CD14-positive monocyte (primary cell): ENCODE data around the gene SLC4A11. TPM values are rescaled to one million over a fixed set of nuclear protein-coding genes. Genes with fewer than 3 reads are reported as not detected.

ENCODE experiments used
- DNase-seq, 3 donors: peaks; one replicate each; pipeline ENCODE4 v3.0.0-alpha.2; 2011 to 2022
- H2AFZ ChIP-seq: 2 replicates; pipeline ENCODE4 v1.6.0; 2012; ENCODE audit warnings: mild to moderate bottlenecking, low read depth, low read length, inconsistent platforms; ENCODE audit not compliant: insufficient read depth, poor library complexity, severe bottlenecking
- H3K27ac ChIP-seq, 2 donors: 1 replicate in 1 of 2; 2 replicates in 1 of 2; pipeline ENCODE4 v1.5.1; 2012 to 2013; ENCODE audit warnings: low read length in 2 of 2, control low read depth in 1 of 2, inconsistent platforms in 1 of 2, low read depth in 1 of 2, mild to moderate bottlenecking in 1 of 2
- H3K27me3 ChIP-seq, 2 donors: one replicate each; pipeline versions ENCODE4 v1.6.0 to v1.6.1; 2011 to 2013; ENCODE audit warnings: low read length in 2 of 2; ENCODE audit not compliant: control insufficient read depth in 2 of 2, insufficient read depth in 2 of 2
- H3K36me3 ChIP-seq, 2 donors: replicated peaks in 1 of 2; 1 replicate in 1 of 2; 2 replicates in 1 of 2; pipeline versions ENCODE4 v1.5.1 to v1.6.1; 2012 to 2013; ENCODE audit warnings: low read length in 2 of 2, control low read depth in 1 of 2, inconsistent platforms in 1 of 2, mild to moderate bottlenecking in 1 of 2; ENCODE audit not compliant: insufficient read depth in 2 of 2, control insufficient read depth in 1 of 2
- H3K4me1 ChIP-seq, 2 donors: 1 replicate in 1 of 2; 2 replicates in 1 of 2; pipeline versions ENCODE4 v1.5.1 to v1.6.1; 2012 to 2013; ENCODE audit warnings: low read length in 2 of 2, control low read depth in 1 of 2, inconsistent platforms in 1 of 2, mild to moderate bottlenecking in 1 of 2, moderate library complexity in 1 of 2; ENCODE audit not compliant: insufficient read depth in 2 of 2, control insufficient read depth in 1 of 2
- H3K4me2 ChIP-seq: replicated peaks from 2 replicates; pipeline ENCODE3; 2012; ENCODE audit warnings: low read length, moderate library complexity, mild to moderate bottlenecking; ENCODE audit not compliant: poor library complexity, severe bottlenecking; ENCODE audit errors: extremely low read depth
- H3K4me3 ChIP-seq, 3 experiments: fragments of 200-600 bp in 1 of 3; sonication (generic) in 1 of 3; replicated peaks in 1 of 3; 1 replicate in 2 of 3; 2 replicates in 1 of 3; pipeline ENCODE4 v1.5.1; 2011 to 2013; ENCODE audit warnings: low read length in 3 of 3, mild to moderate bottlenecking in 3 of 3, control low read depth in 2 of 3, low read depth in 2 of 3, inconsistent platforms in 1 of 3, moderate library complexity in 1 of 3
- H3K79me2 ChIP-seq: 2 replicates; pipeline ENCODE4 v1.6.0; 2012; ENCODE audit warnings: mild to moderate bottlenecking, control low read depth, inconsistent platforms, low read length, moderate library complexity; ENCODE audit not compliant: insufficient read depth
- H3K9ac ChIP-seq: 2 replicates; pipeline ENCODE4 v1.6.0; 2017; ENCODE audit warnings: low read length, mild to moderate bottlenecking; ENCODE audit not compliant: insufficient read depth, poor library complexity, severe bottlenecking
- H3K9me3 ChIP-seq, 2 donors: replicated peaks in 1 of 2; 1 replicate in 1 of 2; 2 replicates in 1 of 2; pipeline versions ENCODE4 v1.5.1 to v1.6.1; 2012 to 2013; ENCODE audit warnings: low read length in 2 of 2, control low read depth in 1 of 2; ENCODE audit not compliant: control insufficient read depth in 1 of 2, insufficient read depth in 1 of 2
- H4K20me1 ChIP-seq: 2 replicates; pipeline ENCODE4 v1.6.0; 2012; ENCODE audit warnings: mild to moderate bottlenecking, low read length, control low read depth, moderate library complexity; ENCODE audit not compliant: insufficient read depth
- H3K27ac Mint-ChIP-seq, 7 donors: one replicate each; pipeline ENCODE4 v1.8.0; 2020; ENCODE audit warnings: mild to moderate bottlenecking in 7 of 7, mixed read lengths in 7 of 7, moderate library complexity in 6 of 7, inconsistent platforms in 2 of 7
- H3K27me3 Mint-ChIP-seq, 3 donors: one replicate each; pipeline ENCODE4 v1.8.0; 2021 to 2022; ENCODE audit warnings: low read depth in 3 of 3, mild to moderate bottlenecking in 3 of 3, mixed read lengths in 3 of 3, moderate library complexity in 3 of 3, inconsistent platforms in 1 of 3
- H3K36me3 Mint-ChIP-seq, 2 donors: one replicate each; pipeline ENCODE4 v1.8.0; 2020; ENCODE audit warnings: mixed read lengths in 2 of 2, inconsistent platforms in 1 of 2, mild to moderate bottlenecking in 1 of 2
- H3K4me1 Mint-ChIP-seq: one replicate; pipeline ENCODE4 v1.8.0; 2020; ENCODE audit warnings: mild to moderate bottlenecking, mixed read lengths
- H3K4me3 Mint-ChIP-seq, 2 donors: one replicate each; pipeline ENCODE4 v1.8.0; 2020; ENCODE audit warnings: mild to moderate bottlenecking in 2 of 2, mixed read lengths in 2 of 2, moderate library complexity in 1 of 2
- H3K9me3 Mint-ChIP-seq, 7 donors: one replicate each; pipeline ENCODE4 v1.8.0; 2020 to 2022; ENCODE audit warnings: mixed read lengths in 7 of 7, mild to moderate bottlenecking in 6 of 7, moderate library complexity in 6 of 7, inconsistent platforms in 2 of 7
- WGBS: methylation state at CpG from one replicate; pipeline ENCODE4 v1.1.5; 2013; ENCODE audit warnings: missing lambda C conversion rate; ENCODE audit not compliant: insufficient coverage; 5-methylcytosine and 5-hydroxymethylcytosine counted together
- intact Hi-C, 2 donors: fragments of 100-400 bp; cut with micrococcal nuclease; formaldehyde crosslinking; loops; one replicate each; pipeline versions ENCODE4 v1.15.0 to v1.15.1; 2023
- polyA plus RNA-seq, 3 donors: library from polyadenylated mRNA; depleted of rRNA in 1 of 3; unstranded in 2 of 3; stranded (reverse) in 1 of 3; fragments of 300-500 nt in 2 of 3; fragments of >200 nt in 1 of 3; fragmentation: Illumina TruSeq in 2 of 3; gene quantifications; 1 replicate in 2 of 3; 2 replicates in 1 of 3; pipeline ENCODE4 v1.2.3, GENCODE V29; 2012 to 2021
- TF ChIP-seq, protein P1 (sequence below): fragments of 200-600 bp; IDR thresholded peaks from one replicate; pipeline ENCODE4 v1.8.0; 2022; ENCODE audit warnings: antibody characterized with exemption, mild to moderate bottlenecking

SLC4A11 gene
- polyA plus RNA-seq, 3 donors, result 0.11 to 0.33 TPM; not detected in 1

DNA sequence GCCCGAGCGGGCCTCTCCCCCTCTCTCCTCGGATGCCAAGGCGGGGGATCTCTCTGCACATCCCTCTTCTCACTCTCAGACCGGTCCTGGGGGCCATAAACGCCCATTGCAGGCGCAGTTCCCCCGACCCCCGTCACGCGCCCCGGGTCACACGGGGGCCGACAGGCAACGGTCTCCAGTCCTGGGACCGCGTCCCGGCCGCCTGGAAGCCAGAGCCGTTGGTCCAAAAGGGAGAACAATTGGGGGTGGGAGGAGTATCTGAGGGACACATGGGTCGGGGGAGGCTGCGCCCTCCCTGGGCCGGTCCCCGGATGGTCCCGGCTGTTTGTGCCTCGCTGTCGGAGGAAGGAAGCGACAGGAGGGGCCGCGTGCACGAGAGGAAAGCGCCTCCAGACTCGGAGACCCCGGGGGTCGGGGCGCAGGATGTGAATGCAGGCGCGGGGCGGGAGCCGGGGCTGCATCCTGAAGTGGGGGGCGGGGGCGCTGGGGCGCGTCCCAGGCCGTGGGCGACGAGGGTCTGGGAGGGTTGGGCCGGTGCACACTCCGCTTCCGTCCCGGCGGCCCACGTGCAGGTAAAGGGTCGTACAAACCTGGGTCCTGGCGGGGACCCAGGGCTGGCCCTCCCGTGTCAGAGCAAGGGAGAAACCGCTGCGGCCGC, 903 bp downstream of the SLC4A11 start:
- no peak overlapping the region for H3K27ac ChIP-seq
- H3K4me1 Mint-ChIP-seq, result peaks cover 15% of the 10 kb centered on the region
- DNase-seq, result no peak
- TF ChIP-seq, protein P1, sequence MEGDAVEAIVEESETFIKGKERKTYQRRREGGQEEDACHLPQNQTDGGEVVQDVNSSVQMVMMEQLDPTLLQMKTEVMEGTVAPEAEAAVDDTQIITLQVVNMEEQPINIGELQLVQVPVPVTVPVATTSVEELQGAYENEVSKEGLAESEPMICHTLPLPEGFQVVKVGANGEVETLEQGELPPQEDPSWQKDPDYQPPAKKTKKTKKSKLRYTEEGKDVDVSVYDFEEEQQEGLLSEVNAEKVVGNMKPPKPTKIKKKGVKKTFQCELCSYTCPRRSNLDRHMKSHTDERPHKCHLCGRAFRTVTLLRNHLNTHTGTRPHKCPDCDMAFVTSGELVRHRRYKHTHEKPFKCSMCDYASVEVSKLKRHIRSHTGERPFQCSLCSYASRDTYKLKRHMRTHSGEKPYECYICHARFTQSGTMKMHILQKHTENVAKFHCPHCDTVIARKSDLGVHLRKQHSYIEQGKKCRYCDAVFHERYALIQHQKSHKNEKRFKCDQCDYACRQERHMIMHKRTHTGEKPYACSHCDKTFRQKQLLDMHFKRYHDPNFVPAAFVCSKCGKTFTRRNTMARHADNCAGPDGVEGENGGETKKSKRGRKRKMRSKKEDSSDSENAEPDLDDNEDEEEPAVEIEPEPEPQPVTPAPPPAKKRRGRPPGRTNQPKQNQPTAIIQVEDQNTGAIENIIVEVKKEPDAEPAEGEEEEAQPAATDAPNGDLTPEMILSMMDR, result no peak
- peaks cover 66 to 81% (median 76%) of the 10 kb centered on the region in 3 donors for H3K27me3 Mint-ChIP-seq
- peaks cover 0 to 25% of the 10 kb centered on the region in 2 donors for H3K9me3 ChIP-seq
- H3K79me2 ChIP-seq, result no peaks in the 10 kb centered on the region
- H2AFZ ChIP-seq, result peak overlapping the region; percentile 83
- peaks cover 6 to 9% of the 10 kb centered on the region in 2 donors for H3K36me3 Mint-ChIP-seq
- H3K9me3 Mint-ChIP-seq, result peaks cover 0 to 21% (median 10%) of the 10 kb centered on the region in 7 donors
- peak overlapping the region; percentile 97 for H3K4me2 ChIP-seq
- WGBS, result 4% methylated on average over 58 of the region's 59 CpGs
- no peak overlapping the region for H3K27ac Mint-ChIP-seq
- peak overlapping the region; percentile 47 to 87 (median 56) for H3K4me3 ChIP-seq
- no peaks in the 10 kb centered on the region for H4K20me1 ChIP-seq
- intact Hi-C loops, result no loop called here
- H3K36me3 ChIP-seq, result no peaks in the 10 kb centered on the region
- peak overlapping the region; percentile 43 for H3K9ac ChIP-seq
- H3K4me1 ChIP-seq, result peaks cover 19 to 24% of the 10 kb centered on the region in 2 donors
- H3K4me3 Mint-ChIP-seq, result peak overlapping the region; percentile 93 to 98
- H3K27me3 ChIP-seq, result peaks cover 29 to 68% of the 10 kb centered on the region in 2 donors

DNA sequence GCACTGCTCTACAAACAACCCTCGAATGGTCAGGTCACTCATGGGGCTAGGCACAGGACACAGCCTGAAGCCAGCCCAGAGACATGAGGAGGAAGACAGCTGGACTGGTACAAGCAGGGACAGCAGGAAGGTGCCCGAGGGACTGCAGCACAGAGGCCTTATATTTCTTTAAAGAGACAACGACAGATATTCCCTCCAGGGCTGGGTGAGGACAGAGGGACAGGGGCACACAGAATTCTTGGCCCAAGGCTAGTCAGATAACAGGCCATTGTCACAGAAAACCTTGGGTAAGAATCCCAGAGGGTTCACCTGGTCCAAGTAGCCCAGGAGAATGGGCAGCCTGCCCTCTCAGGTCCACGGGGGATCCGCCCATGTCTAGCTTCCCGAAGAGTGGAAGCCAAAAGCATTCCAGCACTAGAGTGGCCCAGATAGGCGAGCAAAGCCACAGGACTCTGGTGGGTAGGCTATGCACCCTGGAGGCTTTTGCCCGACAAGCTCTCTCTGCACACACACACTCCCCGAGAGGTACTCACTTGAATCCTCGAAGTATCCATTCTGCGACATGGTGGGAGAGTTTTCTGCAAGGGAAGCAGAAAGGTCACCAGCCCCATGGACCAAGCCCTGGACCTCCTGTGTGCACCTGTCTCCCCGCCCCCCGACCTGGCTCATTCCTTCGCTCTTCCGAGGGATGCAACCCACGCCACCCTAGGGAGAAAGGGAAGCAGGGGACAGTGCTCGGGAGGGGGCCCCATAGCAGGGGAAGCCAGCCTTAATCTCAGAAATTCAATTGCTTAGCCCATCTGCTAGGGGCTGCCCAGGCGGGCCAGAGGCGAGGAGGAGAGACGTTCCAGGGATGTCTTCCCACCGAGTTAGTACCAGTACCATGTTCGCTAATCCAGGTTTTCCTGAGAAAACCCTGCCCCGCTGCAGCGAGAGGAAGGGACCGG, 1.7 kb downstream of the SLC4A11 start:
- TF ChIP-seq, protein P1, result no peak
- peaks cover 6 to 9% of the 10 kb centered on the region in 2 donors for H3K36me3 Mint-ChIP-seq
- H3K4me1 ChIP-seq, result peaks cover 19 to 24% of the 10 kb centered on the region in 2 donors
- DNase-seq, result no peak
- H3K9me3 Mint-ChIP-seq, result peaks cover 0 to 21% (median 9%) of the 10 kb centered on the region in 7 donors
- intact Hi-C loops, result no loop called here
- peak overlapping the region in 1 of 3 experiments; percentile 87 for H3K4me3 ChIP-seq
- H3K4me2 ChIP-seq, result no peak overlapping the region
- H3K27ac Mint-ChIP-seq, result no peak overlapping the region
- H3K27me3 Mint-ChIP-seq, result peaks cover 59 to 73% (median 68%) of the 10 kb centered on the region in 3 donors
- H3K36me3 ChIP-seq, result no peaks in the 10 kb centered on the region
- peaks cover 29 to 66% of the 10 kb centered on the region in 2 donors for H3K27me3 ChIP-seq
- no peak overlapping the region for H2AFZ ChIP-seq
- peaks cover 0 to 25% of the 10 kb centered on the region in 2 donors for H3K9me3 ChIP-seq
- H4K20me1 ChIP-seq, result no peaks in the 10 kb centered on the region
- H3K79me2 ChIP-seq, result no peaks in the 10 kb centered on the region
- WGBS, result 73% methylated on average over 19 of the region's 25 CpGs
- H3K9ac ChIP-seq, result no peak overlapping the region
- peak overlapping the region; percentile 93 to 98 for H3K4me3 Mint-ChIP-seq
- peaks cover 15% of the 10 kb centered on the region for H3K4me1 Mint-ChIP-seq
- no peak overlapping the region for H3K27ac ChIP-seq
